DOHH2 (cell line): ENCODE data around the gene COPS3.

ENCODE experiments used
- H3F3A ChIP-seq: fragments of 200-600 bp; sonication (generic), shearing (Covaris generic); 2 replicates; pipeline ENCODE4 v1.6.0; 2016; ENCODE audit warnings: antibody characterized with exemption, mild to moderate bottlenecking; ENCODE audit not compliant: control insufficient read depth, insufficient read depth
- H3K27ac ChIP-seq: fragments of 200-600 bp; sonication (generic); 2 replicates; pipeline ENCODE4 v1.5.1; 2014; ENCODE audit warnings: low read depth, mild to moderate bottlenecking, low read length, moderate library complexity
- H3K27me3 ChIP-seq: fragments of 200-600 bp; sonication (generic); 2 replicates; pipeline ENCODE4 v1.6.1; 2014; ENCODE audit warnings: mild to moderate bottlenecking, low read length, mixed read lengths; ENCODE audit not compliant: control insufficient read depth
- H3K36me3 ChIP-seq: fragments of 200-600 bp; sonication (generic); 2 replicates; pipeline ENCODE4 v1.6.1; 2014; ENCODE audit warnings: mild to moderate bottlenecking, low read length, moderate library complexity, mixed read lengths; ENCODE audit not compliant: control insufficient read depth
- H3K4me1 ChIP-seq: fragments of 200-600 bp; sonication (generic); 2 replicates; pipeline ENCODE4 v1.6.1; 2014; ENCODE audit warnings: mild to moderate bottlenecking, low read length, mixed read lengths; ENCODE audit not compliant: control insufficient read depth
- H3K4me2 ChIP-seq: fragments of 200-600 bp; sonication (generic); 2 replicates; pipeline ENCODE4 v1.6.0; 2014; ENCODE audit warnings: mild to moderate bottlenecking, low read length, moderate library complexity
- H3K4me3 ChIP-seq: fragments of 200-600 bp; sonication (generic); 2 replicates; pipeline ENCODE4 v1.5.1; 2014; ENCODE audit warnings: mild to moderate bottlenecking, low read length, mixed read lengths
- H3K79me2 ChIP-seq: fragments of 200-600 bp; sonication (generic); 2 replicates; pipeline ENCODE4 v1.6.1; 2014; ENCODE audit warnings: mild to moderate bottlenecking, low read length, mixed read lengths; ENCODE audit not compliant: control insufficient read depth
- H3K9me2 ChIP-seq: fragments of 200-600 bp; sonication (generic); replicated peaks from 2 replicates; pipeline ENCODE4 v1.6.1; 2014; ENCODE audit warnings: mild to moderate bottlenecking, low read length, mixed read lengths; ENCODE audit not compliant: control insufficient read depth
- H3K9me3 ChIP-seq: fragments of 200-600 bp; sonication (generic); 2 replicates; pipeline ENCODE4 v1.6.1; 2014; ENCODE audit warnings: antibody characterized with exemption, low read length, mixed read lengths; ENCODE audit not compliant: control insufficient read depth, insufficient read depth
- H4K20me1 ChIP-seq: fragments of 200-600 bp; sonication (generic); 2 replicates; pipeline ENCODE4 v1.6.0; 2014; ENCODE audit warnings: low read depth, mild to moderate bottlenecking, antibody characterized with exemption, low read length, moderate library complexity; ENCODE audit not compliant: control insufficient read depth, insufficient read depth
- EZH2phosphoT487 ChIP-seq: fragments of 200-600 bp; sonication (generic); IDR thresholded peaks from 2 replicates; pipeline ENCODE4 v1.6.1; 2017; ENCODE audit warnings: borderline replicate concordance, mild to moderate bottlenecking, antibody characterized with exemption, low read length, moderate library complexity, mixed read lengths
- TF ChIP-seq, protein P1 (sequence below): fragments of 200-600 bp; sonication (generic); IDR thresholded peaks from one replicate; pipeline ENCODE4 v1.5.1; 2014; ENCODE audit warnings: antibody characterized with exemption, mild to moderate bottlenecking, low read depth, low read length; ENCODE audit not compliant: poor library complexity, severe bottlenecking

Gene COPS3

DNA sequence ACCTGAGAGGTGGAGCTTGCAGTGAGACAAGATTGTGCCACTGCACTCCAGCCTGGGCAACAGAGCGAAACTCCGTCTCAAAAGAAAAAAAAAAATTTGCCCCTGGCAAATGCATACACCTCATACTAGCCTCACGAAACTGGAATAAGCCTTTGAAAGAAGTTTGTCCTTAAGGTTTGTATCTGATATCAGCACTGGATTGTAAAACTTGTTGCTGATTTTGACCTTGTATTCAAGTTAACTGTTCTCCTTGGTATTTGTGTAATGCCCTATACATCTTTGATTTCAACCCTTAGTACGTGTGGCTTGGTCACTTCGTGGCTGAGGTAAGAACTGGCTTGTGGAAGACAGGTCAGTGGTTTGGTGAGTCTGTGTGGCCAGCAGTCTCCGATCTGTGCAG lies 37.9 kb downstream of the COPS3 start:
- H3K27me3 ChIP-seq = no peaks in the 10 kb centered on the region
- H3K36me3 ChIP-seq = peaks cover 27% of the 10 kb centered on the region
- no peaks in the 10 kb centered on the region for H4K20me1 ChIP-seq
- no peaks in the 10 kb centered on the region for H3K9me2 ChIP-seq
- no peak overlapping the region for H3K4me2 ChIP-seq
- peaks cover 5% of the 10 kb centered on the region; the same call in 1 of the 2 replicates for H3K4me1 ChIP-seq
- H3K27ac ChIP-seq = no peak overlapping the region
- no peaks in the 10 kb centered on the region for H3K9me3 ChIP-seq
- H3K4me3 ChIP-seq = no peak overlapping the region
- H3F3A ChIP-seq = peaks cover 35% of the 10 kb centered on the region
- TF ChIP-seq, protein P1, sequence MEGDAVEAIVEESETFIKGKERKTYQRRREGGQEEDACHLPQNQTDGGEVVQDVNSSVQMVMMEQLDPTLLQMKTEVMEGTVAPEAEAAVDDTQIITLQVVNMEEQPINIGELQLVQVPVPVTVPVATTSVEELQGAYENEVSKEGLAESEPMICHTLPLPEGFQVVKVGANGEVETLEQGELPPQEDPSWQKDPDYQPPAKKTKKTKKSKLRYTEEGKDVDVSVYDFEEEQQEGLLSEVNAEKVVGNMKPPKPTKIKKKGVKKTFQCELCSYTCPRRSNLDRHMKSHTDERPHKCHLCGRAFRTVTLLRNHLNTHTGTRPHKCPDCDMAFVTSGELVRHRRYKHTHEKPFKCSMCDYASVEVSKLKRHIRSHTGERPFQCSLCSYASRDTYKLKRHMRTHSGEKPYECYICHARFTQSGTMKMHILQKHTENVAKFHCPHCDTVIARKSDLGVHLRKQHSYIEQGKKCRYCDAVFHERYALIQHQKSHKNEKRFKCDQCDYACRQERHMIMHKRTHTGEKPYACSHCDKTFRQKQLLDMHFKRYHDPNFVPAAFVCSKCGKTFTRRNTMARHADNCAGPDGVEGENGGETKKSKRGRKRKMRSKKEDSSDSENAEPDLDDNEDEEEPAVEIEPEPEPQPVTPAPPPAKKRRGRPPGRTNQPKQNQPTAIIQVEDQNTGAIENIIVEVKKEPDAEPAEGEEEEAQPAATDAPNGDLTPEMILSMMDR = no peak
- TF ChIP-seq EZH2phosphoT487 = no peak
- H3K79me2 ChIP-seq = no peaks in the 10 kb centered on the region; the same call in 1 of the 2 replicates

DNA sequence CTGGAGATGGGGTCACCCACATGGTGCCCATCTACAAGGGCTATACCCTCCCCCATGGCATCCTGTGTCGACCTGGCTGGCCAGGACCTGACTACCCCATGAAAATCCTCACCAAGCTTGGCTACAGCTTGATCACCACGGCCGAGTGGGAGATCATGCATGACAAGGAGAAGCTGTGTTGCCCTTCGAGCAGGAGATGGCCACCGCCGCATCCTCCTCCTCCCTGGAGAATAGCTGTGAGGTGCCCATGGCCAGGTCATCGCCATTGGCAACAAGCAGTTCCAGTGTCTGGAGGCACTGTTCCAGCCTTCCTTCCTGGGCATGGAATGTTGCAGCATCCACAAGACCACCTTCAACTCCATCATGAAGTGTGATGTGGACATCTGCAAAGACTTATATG lies 38.8 kb downstream of the COPS3 start:
- no peaks in the 10 kb centered on the region for H3K9me2 ChIP-seq
- H3K9me3 ChIP-seq = no peaks in the 10 kb centered on the region
- H3K4me2 ChIP-seq = no peak overlapping the region
- H3K4me1 ChIP-seq = peaks cover 7% of the 10 kb centered on the region; the same call in 1 of the 2 replicates
- no peak overlapping the region for H3K27ac ChIP-seq
- no peaks in the 10 kb centered on the region for H4K20me1 ChIP-seq
- H3F3A ChIP-seq = peaks cover 34% of the 10 kb centered on the region
- peaks cover 18% of the 10 kb centered on the region for H3K36me3 ChIP-seq
- H3K79me2 ChIP-seq = no peaks in the 10 kb centered on the region; the same call in 1 of the 2 replicates
- TF ChIP-seq EZH2phosphoT487 = no peak
- TF ChIP-seq, protein P1 = no peak
- no peak overlapping the region for H3K4me3 ChIP-seq
- H3K27me3 ChIP-seq = no peaks in the 10 kb centered on the region

DNA sequence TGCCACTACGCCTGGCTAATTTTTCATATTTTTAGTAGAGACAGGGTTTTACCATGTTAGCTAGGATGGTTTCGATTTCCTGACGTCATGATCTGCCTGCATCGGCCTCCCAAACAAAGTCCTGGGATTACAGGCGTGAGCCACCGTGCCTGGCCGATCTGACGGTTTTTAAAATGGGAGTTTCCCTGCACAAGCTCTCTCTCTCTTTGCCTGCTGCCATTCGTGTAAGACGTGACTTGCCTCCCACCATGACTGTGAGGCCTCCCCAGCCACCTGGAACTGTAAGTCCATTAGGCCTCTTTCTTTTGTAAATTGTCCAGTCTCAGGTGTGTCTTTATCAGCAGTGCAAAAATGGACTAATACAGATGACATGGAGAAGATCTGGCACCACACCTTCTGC lies 39.4 kb downstream of the COPS3 start:
- Histone ChIP-seq H3K36me3 (peaks cover 12% of the 10 kb centered on the region), H3F3A (peaks cover 28% of the 10 kb centered on the region), H3K79me2 (peaks cover 2% of the 10 kb centered on the region), H3K4me1 (peaks cover 7% of the 10 kb centered on the region; the same call in 1 of the 2 replicates), H3K9me2 (no peaks in the 10 kb centered on the region), H3K27me3 (no peaks in the 10 kb centered on the region), H3K9me3 (no peaks in the 10 kb centered on the region), H3K4me3 (no peak overlapping the region), H3K27ac (no peak overlapping the region), H3K4me2 (no peak overlapping the region), H4K20me1 (no peaks in the 10 kb centered on the region)
- TF ChIP-seq, protein P1 = no peak
- no peak for TF ChIP-seq EZH2phosphoT487

DNA sequence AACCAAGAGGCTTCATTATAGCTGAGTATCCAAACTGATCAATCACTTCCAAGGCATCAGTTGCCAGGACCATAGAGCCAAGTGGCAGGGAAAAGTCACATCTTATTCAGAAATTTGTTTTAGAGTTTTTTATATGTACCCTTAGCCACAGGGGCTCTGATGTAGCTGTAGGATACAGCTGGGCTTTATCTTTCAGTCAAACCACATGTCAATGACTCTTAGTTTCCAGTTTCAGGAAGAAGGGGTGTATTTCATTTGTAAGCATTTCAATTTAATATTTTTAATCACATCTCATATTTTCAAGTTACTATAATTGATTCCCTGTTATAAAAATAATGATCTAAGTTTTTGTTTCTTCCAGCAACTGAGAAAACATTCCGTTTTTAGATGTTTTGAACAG lies 41.2 kb downstream of the COPS3 start:
- no peaks in the 10 kb centered on the region for H3K36me3 ChIP-seq
- no peak overlapping the region for H3K4me2 ChIP-seq
- H3K4me1 ChIP-seq = peaks cover 21% of the 10 kb centered on the region
- H3K27ac ChIP-seq = no peak overlapping the region
- no peaks in the 10 kb centered on the region; the same call in 1 of the 2 replicates for H4K20me1 ChIP-seq
- TF ChIP-seq, protein P1 = no peak
- TF ChIP-seq EZH2phosphoT487 = no peak
- no peaks in the 10 kb centered on the region for H3K27me3 ChIP-seq
- no peak overlapping the region for H3K4me3 ChIP-seq
- H3K79me2 ChIP-seq = peaks cover 18% of the 10 kb centered on the region
- no peaks in the 10 kb centered on the region for H3K9me2 ChIP-seq
- peaks cover 21% of the 10 kb centered on the region for H3F3A ChIP-seq
- no peaks in the 10 kb centered on the region for H3K9me3 ChIP-seq
